SJCRH30 (cell line): ENCODE results near the gene RNF217. TPM values are rescaled to one million over a fixed set of nuclear protein-coding genes. Genes with fewer than 3 reads are reported as not detected.

Experiments used
- DNase-seq, 2 experiments: peaks; one replicate each; pipeline ENCODE4 v3.0.0-alpha.2; 2015 to 2020
- H3K27ac ChIP-seq: fragments of 250-450 bp; sonication (Bioruptor Pico); 2 replicates; pipeline ENCODE4 v1.5.1; 2020; ENCODE audit warnings: mild to moderate bottlenecking, moderate library complexity
- H3K27me3 ChIP-seq: fragments of 250-450 bp; sonication (Bioruptor Pico); 2 replicates; pipeline ENCODE4 v1.5.1; 2020; ENCODE audit warnings: mild to moderate bottlenecking, moderate library complexity
- H3K36me3 ChIP-seq: fragments of 250-450 bp; sonication (Bioruptor Pico); 2 replicates; pipeline ENCODE4 v1.5.1; 2020; ENCODE audit warnings: mild to moderate bottlenecking, moderate library complexity
- H3K4me1 ChIP-seq: fragments of 250-450 bp; sonication (Bioruptor Pico); 2 replicates; pipeline ENCODE4 v1.5.1; 2020; ENCODE audit warnings: mild to moderate bottlenecking, moderate library complexity
- H3K4me3 ChIP-seq: fragments of 250-450 bp; sonication (Bioruptor Pico); 2 replicates; pipeline ENCODE4 v1.5.1; 2020; ENCODE audit warnings: mild to moderate bottlenecking, moderate library complexity
- H3K9me3 ChIP-seq: fragments of 250-450 bp; sonication (Bioruptor Pico); replicated peaks from 2 replicates; pipeline ENCODE4 v1.5.1; 2020; ENCODE audit warnings: mild to moderate bottlenecking, moderate library complexity
- total RNA-seq: library from RNA; depleted of rRNA; stranded (reverse); fragments of >200 nt; shearing (Covaris generic); gene quantifications from 2 replicates; pipeline ENCODE4 v1.2.3, GENCODE V29; 2014

Gene RNF217
- total RNA-seq, 1 experiment from 2014 or later: 16.0 TPM

DNA sequence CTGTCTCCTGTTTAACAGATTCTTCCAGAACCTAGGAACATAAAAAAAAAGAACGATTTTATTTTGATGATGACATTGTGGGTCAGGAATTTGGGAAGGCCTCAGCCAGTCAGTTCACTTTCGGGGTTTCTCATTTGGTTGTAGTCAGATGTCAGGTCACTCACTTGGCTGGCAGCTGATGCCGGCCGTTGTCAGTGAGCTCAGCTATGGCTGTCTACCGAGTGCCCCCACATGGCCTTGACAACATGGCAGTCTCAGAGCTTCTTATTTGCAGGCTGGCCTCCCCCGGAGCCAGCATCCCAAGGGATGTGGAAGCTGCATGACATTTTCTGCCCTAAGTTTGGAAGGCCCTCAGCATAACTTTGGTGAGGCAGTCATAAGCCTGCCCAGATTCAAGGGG is 11.5 kb downstream of the RNF217 start:
- Histone ChIP-seq H3K4me3 (no peak overlapping the region), H3K36me3 (peaks cover 51% of the 10 kb centered on the region)
- DNase-seq: no peak

DNA sequence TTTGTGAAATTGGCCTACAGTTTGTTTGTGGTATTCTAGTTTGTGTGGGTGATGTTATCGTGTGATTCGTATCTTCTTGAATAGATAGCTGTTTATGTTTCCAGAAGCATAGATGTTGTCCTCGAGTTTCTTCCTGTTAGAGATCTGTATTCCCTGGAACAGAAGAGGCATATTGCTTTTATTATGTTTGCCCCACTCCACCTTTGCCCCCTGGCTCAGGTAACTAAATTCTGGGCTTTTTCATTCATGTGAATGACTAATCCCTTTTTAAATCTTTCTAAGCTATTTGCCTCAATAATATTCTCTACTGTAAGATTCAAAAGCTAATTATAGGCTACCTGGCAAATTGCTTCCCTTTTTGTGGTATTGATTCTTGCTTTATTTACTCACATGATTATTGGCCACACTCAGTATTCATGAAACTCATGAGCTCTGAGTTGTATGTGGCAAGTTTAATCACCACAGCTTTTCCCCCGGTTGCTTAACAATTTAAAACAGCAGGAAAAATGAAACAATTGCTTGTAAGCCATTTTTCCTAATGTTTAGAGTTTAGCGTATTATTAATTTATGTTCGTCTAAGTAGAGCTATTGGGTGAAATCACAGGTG is 12.6 kb downstream of the RNF217 start:
- no peaks in the 10 kb centered on the region for H3K27me3 ChIP-seq
- no peak for DNase-seq
- no peaks in the 10 kb centered on the region for H3K4me1 ChIP-seq
- 0 out of 2 replicates have a peak, but pooled peaks cover 9% of the 10 kb centered on the region for H3K9me3 ChIP-seq
- peaks cover 59% of the 10 kb centered on the region for H3K36me3 ChIP-seq
- no peak overlapping the region for H3K27ac ChIP-seq
- H3K4me3 ChIP-seq: no peak overlapping the region

More for the DNA sequence above, 11.5 kb downstream of the RNF217 start:
- peaks cover 4% of the 10 kb centered on the region for H3K4me1 ChIP-seq
- no peak overlapping the region for H3K27ac ChIP-seq
- no peaks in the 10 kb centered on the region for H3K27me3 ChIP-seq
- H3K9me3 ChIP-seq: 0 out of 2 replicates have a peak, but pooled peaks cover 6% of the 10 kb centered on the region

DNA sequence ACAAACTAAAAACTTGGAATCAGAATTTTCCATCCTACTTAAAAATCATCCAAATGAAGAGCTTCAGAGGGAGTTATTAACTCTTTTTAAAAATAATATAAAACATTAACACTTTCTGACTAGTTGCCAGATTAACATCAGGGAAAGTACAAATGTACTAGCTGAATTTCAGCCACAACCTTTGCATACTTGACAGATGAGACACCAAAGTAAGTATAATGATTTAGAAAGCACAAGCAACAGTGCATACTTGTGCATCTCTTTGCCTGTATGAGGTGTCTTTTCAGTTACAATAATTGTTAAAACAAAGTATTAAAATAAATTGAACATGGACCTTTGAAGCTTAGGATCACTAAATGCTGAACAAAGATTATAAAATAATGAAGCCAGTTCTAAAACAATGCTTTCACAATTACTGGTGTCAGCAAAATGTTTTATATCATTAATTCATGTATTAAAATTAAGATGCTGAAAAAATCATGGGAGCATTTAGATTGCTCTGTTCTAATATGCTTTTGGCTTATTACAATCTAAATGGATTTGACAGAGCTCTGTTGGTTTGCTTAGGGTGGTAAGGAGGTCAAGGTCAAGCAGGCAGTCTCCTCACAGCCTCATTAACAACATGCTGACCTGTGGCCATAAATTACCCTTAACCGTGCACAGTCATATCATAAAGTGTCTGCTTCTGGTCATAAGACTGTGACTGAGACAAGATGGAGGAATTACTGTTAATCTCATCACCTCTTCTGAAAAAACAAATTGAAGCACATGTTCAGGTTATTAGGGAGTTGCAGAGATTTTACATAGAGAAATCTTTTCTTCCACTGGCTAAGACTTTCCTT is 15.1 kb downstream of the RNF217 start:
- DNase-seq: no peak
- Histone ChIP-seq H3K27me3 (no peaks in the 10 kb centered on the region), H3K4me1 (peaks cover 5% of the 10 kb centered on the region; the same call in 1 of the 2 replicates), H3K9me3 (0 out of 2 replicates have a peak, but pooled peaks cover 9% of the 10 kb centered on the region), H3K36me3 (peaks cover 63% of the 10 kb centered on the region), H3K4me3 (no peak overlapping the region), H3K27ac (no peak overlapping the region)

DNA sequence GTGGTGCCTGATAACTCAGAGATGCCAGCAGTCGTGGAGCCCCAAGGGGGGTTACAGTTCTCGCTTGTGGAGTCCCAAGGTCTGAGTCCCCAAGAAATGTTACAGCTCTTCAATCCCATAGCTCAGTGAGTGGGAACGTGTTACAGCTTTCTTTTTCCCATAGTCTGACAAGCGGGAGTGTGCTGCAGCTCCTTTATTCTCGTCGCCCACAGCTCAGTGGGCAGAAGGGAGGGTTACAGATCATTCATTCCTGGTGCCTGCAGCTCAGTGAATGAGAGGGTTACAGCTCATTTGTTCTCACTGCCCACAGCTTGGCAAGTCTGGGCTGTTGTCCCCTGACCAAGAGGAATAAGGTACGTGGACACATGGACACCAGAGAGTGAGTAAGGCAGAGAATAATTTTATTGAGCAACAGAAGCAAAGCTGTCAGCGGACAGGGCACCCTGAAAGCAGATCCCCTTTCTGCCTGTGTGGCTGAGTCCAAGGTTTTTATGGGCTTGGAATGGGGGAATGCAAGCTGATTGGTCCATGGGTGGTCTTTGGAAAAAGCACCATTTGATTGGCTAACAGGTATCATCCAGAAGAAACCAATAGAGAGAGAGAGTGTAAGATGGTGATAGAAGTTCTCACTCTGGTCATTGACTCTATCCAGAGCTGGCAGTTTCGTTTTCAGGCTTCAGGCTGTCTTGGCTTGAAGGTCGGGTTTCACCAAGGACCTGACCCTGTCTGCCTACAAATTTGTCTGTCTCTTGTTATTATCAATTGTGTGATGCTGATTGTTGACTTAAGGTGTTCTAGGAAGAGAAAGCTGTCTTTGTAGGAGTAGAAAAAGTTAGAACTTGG is 16.4 kb downstream of the RNF217 start:
- no peaks in the 10 kb centered on the region for H3K27me3 ChIP-seq
- H3K4me1 ChIP-seq: peaks cover 5% of the 10 kb centered on the region; the same call in 1 of the 2 replicates
- no peak overlapping the region for H3K4me3 ChIP-seq
- H3K27ac ChIP-seq: no peak overlapping the region
- H3K36me3 ChIP-seq: peaks cover 50% of the 10 kb centered on the region
- no peak for DNase-seq
- 0 out of 2 replicates have a peak, but pooled peaks cover 9% of the 10 kb centered on the region for H3K9me3 ChIP-seq

DNA sequence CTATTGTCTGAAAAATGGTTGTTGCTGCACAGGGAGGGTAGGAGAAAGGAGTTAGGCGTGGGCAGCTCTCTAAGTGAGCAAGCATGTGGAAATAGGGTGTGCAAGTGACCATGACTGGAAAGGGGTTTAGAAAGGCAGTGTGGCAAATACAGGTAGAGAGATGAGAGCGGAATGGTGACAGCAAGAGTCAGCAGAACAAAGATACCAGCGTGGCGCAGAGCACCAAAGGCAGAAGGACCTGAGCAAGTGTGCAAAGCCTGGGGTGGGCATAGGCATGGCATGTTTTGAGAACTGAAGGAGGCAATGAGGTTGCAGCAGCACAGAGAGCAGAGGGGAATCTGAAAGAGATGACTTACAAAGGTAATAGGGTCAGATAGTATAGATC is 17.0 kb downstream of the RNF217 start:
- no peaks in the 10 kb centered on the region for H3K27me3 ChIP-seq
- DNase-seq: no peak
- 0 out of 2 replicates have a peak, but pooled peaks cover 9% of the 10 kb centered on the region for H3K9me3 ChIP-seq
- no peak overlapping the region for H3K27ac ChIP-seq
- H3K4me1 ChIP-seq: peaks cover 7% of the 10 kb centered on the region; the same call in 1 of the 2 replicates
- no peak overlapping the region for H3K4me3 ChIP-seq
- peaks cover 45% of the 10 kb centered on the region for H3K36me3 ChIP-seq

DNA sequence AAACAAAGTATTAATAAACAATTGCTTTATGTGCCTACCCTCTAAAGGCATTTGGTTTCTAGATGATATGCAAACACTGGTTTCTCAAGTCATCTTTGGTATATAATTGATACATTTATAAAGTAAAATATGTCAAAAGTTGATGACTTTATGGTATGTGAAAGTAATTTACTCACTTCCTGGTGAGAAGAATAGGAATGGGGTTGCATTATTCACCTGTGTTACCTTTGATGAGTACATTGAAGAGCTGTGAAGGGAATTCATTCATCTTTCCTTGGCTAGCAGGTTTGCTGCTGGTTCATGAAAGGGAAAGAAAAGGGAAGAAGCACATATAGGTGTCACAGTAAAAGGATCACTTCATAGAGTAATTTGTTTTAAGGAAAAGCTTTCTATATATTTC is 20.4 kb downstream of the RNF217 start:
- no peak overlapping the region for H3K4me3 ChIP-seq
- 0 out of 2 replicates have a peak, but pooled peaks cover 13% of the 10 kb centered on the region for H3K9me3 ChIP-seq
- peaks cover 26% of the 10 kb centered on the region for H3K4me1 ChIP-seq
- no peak overlapping the region for H3K27ac ChIP-seq
- no peaks in the 10 kb centered on the region for H3K27me3 ChIP-seq
- H3K36me3 ChIP-seq: peaks cover 25% of the 10 kb centered on the region
- DNase-seq: no peak

DNA sequence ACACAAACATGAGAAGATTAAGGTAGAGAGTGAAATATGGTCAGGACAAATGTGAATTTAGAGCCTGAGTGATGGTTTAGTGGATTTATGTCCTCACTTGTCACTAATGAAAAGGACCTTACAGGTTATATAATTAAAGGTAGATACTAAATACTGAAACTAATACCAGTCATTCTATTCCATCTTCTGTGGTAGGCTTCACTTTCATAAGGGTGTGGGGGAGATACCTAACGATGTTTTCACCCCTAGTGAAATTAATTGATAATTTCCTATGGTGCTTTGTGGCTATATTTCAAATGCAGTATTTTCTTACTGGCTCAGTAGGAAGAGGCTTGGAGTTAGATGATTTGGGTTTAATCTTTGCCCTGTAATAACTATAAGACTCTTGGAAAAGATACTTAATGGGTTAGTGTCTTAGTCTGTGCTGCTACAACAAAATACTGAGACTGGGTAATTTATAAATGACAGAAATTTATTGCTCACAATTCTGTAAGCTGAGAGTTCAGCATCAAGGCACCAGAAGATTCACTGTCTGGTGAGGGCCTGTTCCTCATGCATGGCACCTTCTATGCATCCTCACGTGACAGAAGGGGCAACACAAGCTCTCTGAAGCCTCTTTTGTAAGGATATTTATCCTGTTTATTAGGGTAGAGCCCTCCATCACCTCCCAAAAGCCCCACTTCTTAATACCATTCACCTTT is 21.3 kb downstream of the RNF217 start:
- no peak for DNase-seq
- Histone ChIP-seq H3K9me3 (0 out of 2 replicates have a peak, but pooled peaks cover 10% of the 10 kb centered on the region), H3K4me3 (no peak overlapping the region), H3K27me3 (no peaks in the 10 kb centered on the region), H3K4me1 (peaks cover 26% of the 10 kb centered on the region), H3K27ac (no peak overlapping the region), H3K36me3 (peaks cover 16% of the 10 kb centered on the region)

DNA sequence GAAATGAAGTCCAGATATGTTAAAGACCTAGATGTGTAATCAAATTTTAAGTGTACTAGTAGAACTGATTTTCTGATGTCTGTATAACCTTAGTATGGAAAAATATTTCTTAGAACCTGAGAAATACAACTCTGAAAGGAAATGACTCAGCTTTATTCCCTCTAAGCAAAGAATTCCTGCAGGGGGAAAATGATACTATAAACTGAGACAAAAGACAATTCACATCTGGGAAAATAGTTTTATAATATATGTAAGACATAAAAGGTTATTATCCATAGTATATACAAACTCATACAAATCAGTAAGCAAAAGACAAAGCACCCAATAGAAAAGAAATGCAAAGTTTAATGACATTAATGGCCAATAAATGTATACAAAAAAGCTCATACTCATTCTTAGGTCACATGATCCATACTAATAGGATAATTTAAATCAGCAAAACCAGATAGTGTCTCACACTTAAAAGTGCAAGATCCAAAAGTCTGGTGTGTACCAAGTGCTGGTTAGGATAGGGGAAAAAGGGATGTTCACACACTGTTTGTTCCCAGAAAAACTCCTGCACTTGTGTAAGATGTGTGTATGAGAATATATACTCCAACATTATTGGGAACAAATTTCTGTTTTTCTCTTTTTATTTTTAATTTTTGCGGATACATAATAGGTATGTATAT is 22.6 kb downstream of the RNF217 start:
- 0 out of 2 replicates have a peak, but pooled peaks cover 7% of the 10 kb centered on the region for H3K9me3 ChIP-seq
- H3K27me3 ChIP-seq: no peaks in the 10 kb centered on the region
- peak overlapping the region; percentile 1; the same call in 1 of the 2 replicates for H3K27ac ChIP-seq
- peaks cover 6% of the 10 kb centered on the region for H3K36me3 ChIP-seq
- no peak for DNase-seq
- H3K4me3 ChIP-seq: no peak overlapping the region
- H3K4me1 ChIP-seq: peaks cover 26% of the 10 kb centered on the region

DNA sequence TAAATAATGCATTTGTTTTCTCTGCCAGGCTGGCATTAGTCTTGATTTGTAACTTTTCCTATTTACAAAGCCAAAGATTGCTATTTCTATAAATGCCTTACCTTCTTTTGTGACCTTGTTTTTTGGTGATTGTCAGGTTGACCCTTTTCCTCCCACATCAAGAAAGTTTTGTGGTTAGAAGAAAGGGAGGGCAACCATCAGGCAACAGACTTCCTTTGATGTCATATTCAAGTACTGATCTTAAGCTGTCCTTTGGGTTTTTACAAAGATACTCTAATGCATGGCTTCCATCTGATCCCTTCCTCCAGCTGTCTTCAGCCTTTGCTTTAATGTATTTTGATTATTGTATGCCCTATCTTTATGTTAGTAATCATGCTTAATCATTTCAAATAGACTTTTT is 23.9 kb downstream of the RNF217 start:
- H3K4me3 ChIP-seq: no peak overlapping the region
- H3K27me3 ChIP-seq: no peaks in the 10 kb centered on the region
- H3K36me3 ChIP-seq: peaks cover 6% of the 10 kb centered on the region; the same call in 1 of the 2 replicates
- no peak for DNase-seq
- peaks cover 25% of the 10 kb centered on the region for H3K4me1 ChIP-seq
- no peak overlapping the region for H3K27ac ChIP-seq
- H3K9me3 ChIP-seq: 0 out of 2 replicates have a peak, but pooled peaks cover 7% of the 10 kb centered on the region

DNA sequence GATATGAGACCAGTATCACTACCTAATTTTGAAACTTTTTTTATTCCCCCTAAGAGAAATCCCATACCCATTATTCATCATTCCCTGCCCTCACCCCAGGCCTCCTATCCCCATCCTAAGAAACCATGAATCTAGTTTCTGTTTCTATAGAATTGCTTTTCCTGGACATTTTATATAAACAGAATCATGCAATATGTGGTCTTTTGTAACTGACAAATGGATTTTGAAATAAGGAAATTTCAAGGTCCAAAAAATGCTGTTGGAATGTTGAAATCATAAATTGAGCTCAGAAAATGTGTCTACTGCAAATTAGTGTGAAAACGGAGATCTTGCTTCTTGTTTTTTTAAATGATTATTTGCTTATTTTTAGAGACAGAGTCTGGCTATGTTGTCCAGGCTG is 25.1 kb downstream of the RNF217 start:
- peaks cover 22% of the 10 kb centered on the region for H3K4me1 ChIP-seq
- no peak overlapping the region for H3K27ac ChIP-seq
- H3K4me3 ChIP-seq: no peak overlapping the region
- H3K27me3 ChIP-seq: no peaks in the 10 kb centered on the region
- H3K36me3 ChIP-seq: peaks cover 6% of the 10 kb centered on the region; the same call in 1 of the 2 replicates
- DNase-seq: no peak
- H3K9me3 ChIP-seq: peaks cover 7% of the 10 kb centered on the region; the same call in 1 of the 2 replicates

DNA sequence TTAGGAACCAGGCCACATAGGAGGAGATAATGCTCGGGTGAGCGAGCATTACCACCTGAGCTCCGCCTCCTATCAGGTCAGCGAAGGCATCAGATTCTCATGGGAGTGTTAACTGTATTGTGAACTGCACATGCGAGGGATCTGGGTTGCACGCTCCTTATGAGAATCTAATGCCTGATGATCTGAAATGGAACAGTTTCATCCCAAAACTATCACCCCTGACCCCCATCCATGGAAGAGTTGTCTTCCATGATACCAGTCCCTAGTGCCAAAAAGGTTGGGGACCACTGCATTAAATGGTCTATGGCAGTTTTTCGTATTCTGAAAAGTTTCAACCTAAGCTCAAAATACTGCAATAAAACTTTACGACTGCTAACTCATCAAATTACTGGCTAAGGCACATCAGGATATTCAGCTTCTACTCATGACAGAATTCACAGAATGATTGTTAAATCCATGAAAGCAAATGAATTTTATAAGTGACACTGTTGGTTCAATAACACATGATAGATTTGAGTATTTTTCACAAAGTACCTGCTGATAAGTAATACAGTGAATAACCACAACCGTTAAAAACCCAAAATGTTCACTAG is 25.9 kb downstream of the RNF217 start:
- H3K4me1 ChIP-seq: peaks cover 22% of the 10 kb centered on the region
- H3K36me3 ChIP-seq: peaks cover 6% of the 10 kb centered on the region; the same call in 1 of the 2 replicates
- H3K27ac ChIP-seq: no peak overlapping the region
- peaks cover 7% of the 10 kb centered on the region; the same call in 1 of the 2 replicates for H3K9me3 ChIP-seq
- DNase-seq: no peak
- H3K4me3 ChIP-seq: no peak overlapping the region
- H3K27me3 ChIP-seq: no peaks in the 10 kb centered on the region

DNA sequence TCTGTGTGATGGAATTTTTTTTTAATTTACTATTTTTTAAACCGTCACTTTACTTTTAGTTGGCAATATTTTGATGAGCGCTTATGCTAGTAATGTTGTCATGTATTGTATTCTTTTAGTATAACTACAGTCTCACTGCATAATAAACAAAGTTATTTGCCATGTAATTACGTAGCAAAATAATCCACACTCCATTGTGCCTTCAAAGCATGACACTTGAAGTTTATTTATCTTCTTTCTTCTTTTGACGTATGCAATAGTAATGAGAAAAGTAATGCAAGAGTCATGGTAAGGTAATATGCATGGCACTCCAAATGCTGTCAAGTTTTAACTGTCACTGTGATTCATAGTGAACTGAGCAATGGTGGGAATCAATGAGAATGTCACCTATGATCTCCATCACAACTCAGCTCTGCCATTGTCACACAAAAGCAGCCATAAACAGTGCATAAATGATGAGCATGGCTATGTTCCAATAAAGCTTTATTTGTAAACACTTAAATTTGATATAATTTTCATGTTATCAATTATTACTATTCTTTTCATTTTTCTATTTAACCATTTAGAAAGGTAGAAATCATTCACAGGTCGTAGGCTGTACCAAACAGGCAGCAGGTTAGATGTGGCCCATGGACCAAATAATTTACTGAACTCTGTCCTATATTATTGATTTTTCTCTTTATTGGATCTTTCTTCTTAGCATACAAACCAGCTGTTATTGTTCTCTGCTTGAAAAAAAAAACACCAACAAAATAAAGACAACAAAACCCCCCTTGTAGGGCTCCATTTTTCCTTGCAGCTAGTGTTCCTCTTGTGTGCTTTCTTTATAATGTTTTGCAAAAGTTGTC is 27.1 kb downstream of the RNF217 start:
- H3K9me3 ChIP-seq: peaks cover 7% of the 10 kb centered on the region; the same call in 1 of the 2 replicates
- no peaks in the 10 kb centered on the region for H3K27me3 ChIP-seq
- H3K4me1 ChIP-seq: peaks cover 19% of the 10 kb centered on the region
- H3K27ac ChIP-seq: no peak overlapping the region
- no peak overlapping the region for H3K4me3 ChIP-seq
- peaks cover 6% of the 10 kb centered on the region; the same call in 1 of the 2 replicates for H3K36me3 ChIP-seq
- no peak for DNase-seq
